Measurements from ENCODE around the gene GAD2. TPM values are rescaled to one million over a fixed set of nuclear protein-coding genes. Genes with fewer than 3 reads are reported as not detected.

Gene GAD2
- total RNA-seq, 6 donors from 2014 or later, result not detected

GRCh38 chr10:26217396-26218086 is 967 bp downstream of the GAD2 start:
- TF ChIP-seq, protein P1, sequence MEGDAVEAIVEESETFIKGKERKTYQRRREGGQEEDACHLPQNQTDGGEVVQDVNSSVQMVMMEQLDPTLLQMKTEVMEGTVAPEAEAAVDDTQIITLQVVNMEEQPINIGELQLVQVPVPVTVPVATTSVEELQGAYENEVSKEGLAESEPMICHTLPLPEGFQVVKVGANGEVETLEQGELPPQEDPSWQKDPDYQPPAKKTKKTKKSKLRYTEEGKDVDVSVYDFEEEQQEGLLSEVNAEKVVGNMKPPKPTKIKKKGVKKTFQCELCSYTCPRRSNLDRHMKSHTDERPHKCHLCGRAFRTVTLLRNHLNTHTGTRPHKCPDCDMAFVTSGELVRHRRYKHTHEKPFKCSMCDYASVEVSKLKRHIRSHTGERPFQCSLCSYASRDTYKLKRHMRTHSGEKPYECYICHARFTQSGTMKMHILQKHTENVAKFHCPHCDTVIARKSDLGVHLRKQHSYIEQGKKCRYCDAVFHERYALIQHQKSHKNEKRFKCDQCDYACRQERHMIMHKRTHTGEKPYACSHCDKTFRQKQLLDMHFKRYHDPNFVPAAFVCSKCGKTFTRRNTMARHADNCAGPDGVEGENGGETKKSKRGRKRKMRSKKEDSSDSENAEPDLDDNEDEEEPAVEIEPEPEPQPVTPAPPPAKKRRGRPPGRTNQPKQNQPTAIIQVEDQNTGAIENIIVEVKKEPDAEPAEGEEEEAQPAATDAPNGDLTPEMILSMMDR (IDR thresholded peaks at IDR 0.05), result no peak
- no peak for TF ChIP-seq POLR2A (IDR thresholded peaks at IDR 0.05)
- no peak for TF ChIP-seq EP300 (IDR thresholded peaks at IDR 0.05)
- 2 to 3% methylated on average over 38 to 55 of the region's 64 CpGs for WGBS, 2 donors
- peak in 1 of 2 donors; percentile 78 for DNase-seq
- Histone ChIP-seq H3K4me3 (no peak overlapping the region), H3K9me3 (no peaks in the 10 kb centered on the region), H3K4me1 (peaks cover 4 to 33% (median 22%) of the 10 kb centered on the region in 4 donors), H3K27ac (no peak overlapping the region), H3K27me3 (peaks cover 0 to 53% (median 30%) of the 10 kb centered on the region in 4 donors), H3K36me3 (no peaks in the 10 kb centered on the region)
- ATAC-seq (ENCODE audit: low FRiP score in 2 of 2), result no peak

- Histone ChIP-seq H3K4me1 (peaks cover 4 to 33% (median 22%) of the 10 kb centered on the region in 4 donors), H3K27ac (no peak overlapping the region), H3K4me3 (no peak overlapping the region), H3K9me3 (no peaks in the 10 kb centered on the region), H3K27me3 (peaks cover 0 to 36% (median 18%) of the 10 kb centered on the region in 4 donors), H3K36me3 (no peaks in the 10 kb centered on the region)
- 57 to 59% methylated on average over 1 of the region's 1 CpG for WGBS, 2 donors
- TF ChIP-seq POLR2A (IDR thresholded peaks at IDR 0.05), result no peak
- TF ChIP-seq POLR2AphosphoS5 (IDR thresholded peaks at IDR 0.05), result no peak
- TF ChIP-seq, protein P1 (IDR thresholded peaks at IDR 0.05), result no peak
- TF ChIP-seq EP300 (IDR thresholded peaks at IDR 0.05), result no peak
- DNase-seq (no peak), ATAC-seq (ENCODE audit: low FRiP score in 2 of 2) (no peak)
Measured at GRCh38 chr10:26219676-26220075, 3.1 kb downstream of the GAD2 start.

DNA sequence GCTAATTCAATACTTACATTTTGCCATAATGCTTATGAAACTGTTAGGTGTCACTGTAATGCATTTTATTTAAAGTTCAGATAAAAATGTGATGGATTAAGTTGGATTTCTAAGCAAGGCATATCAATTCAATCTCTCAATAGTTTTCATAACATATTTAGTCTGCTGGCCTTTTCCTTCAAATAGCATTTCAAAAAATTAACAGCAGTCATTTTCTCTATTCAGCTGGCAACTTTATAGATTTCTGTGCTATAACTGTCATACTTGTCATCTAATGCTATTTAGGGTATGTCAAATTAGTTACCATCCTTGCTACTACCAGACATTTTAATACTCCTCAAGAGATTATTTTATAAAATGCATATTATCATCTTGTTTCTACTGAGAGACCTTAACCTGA is 4.3 kb downstream of the GAD2 start:
- DNase-seq (no peak), ATAC-seq (ENCODE audit: low FRiP score in 2 of 2) (no peak)
- Histone ChIP-seq H3K9me3 (no peaks in the 10 kb centered on the region), H3K27ac (no peak overlapping the region), H3K27me3 (peaks cover 0 to 32% (median 10%) of the 10 kb centered on the region in 4 donors), H3K4me1 (peaks cover 4 to 24% (median 18%) of the 10 kb centered on the region in 4 donors), H3K4me3 (no peak overlapping the region), H3K36me3 (no peaks in the 10 kb centered on the region)
- TF ChIP-seq, protein P1 (IDR thresholded peaks at IDR 0.05), result no peak

DNA sequence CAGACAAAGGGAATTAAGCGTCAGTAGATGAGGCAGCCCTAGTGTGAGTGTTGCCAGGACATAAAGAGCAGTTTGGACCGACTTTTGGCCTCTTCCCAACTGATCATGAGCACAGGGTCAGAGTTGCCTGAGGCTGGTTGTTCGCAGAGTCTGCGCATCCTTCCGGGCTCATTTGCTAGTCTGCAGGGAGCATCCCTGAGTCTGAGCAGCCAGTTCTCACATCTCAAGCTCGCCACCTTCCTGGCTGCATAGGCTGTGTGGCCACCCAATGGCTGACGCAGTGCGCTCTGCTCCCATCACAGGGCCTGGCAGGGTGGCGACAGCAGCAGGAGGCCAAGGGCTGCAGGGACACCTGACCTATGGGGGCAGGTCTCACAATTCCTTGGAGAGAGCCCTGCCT is 5.0 kb downstream of the GAD2 start:
- peaks cover 0 to 27% (median 7%) of the 10 kb centered on the region in 4 donors for H3K27me3 ChIP-seq
- ATAC-seq (ENCODE audit: low FRiP score in 2 of 2), result no peak
- 17 to 33% methylated on average over 1 to 9 of the region's 9 CpGs for WGBS, 2 donors

More for the DNA sequence above, 5.0 kb downstream of the GAD2 start:
- no peaks in the 10 kb centered on the region for H3K36me3 ChIP-seq
- peaks cover 4 to 18% (median 11%) of the 10 kb centered on the region in 4 donors for H3K4me1 ChIP-seq
- no peak overlapping the region for H3K4me3 ChIP-seq
- H3K9me3 ChIP-seq, result no peaks in the 10 kb centered on the region
- peak in 1 of 2 donors; percentile 39 for DNase-seq
- no peak overlapping the region for H3K27ac ChIP-seq
- TF ChIP-seq POLR2AphosphoS5 (IDR thresholded peaks at IDR 0.05) (no peak), POLR2A (IDR thresholded peaks at IDR 0.05) (no peak), EP300 (IDR thresholded peaks at IDR 0.05) (no peak)
- TF ChIP-seq, protein P1 (IDR thresholded peaks at IDR 0.05), result no peak
